H1 (cell line): ENCODE results near the gene LACTB. TPM values are rescaled to one million over a fixed set of nuclear protein-coding genes. Genes with fewer than 3 reads are reported as not detected.

Source experiments
- KDM1A ChIP-seq: fragments of 200-600, 300-600 bp; sonication (generic); IDR thresholded peaks from 2 replicates; pipeline ENCODE4 v1.7.1; 2016; ENCODE audit warnings: mild to moderate bottlenecking, low read length, borderline replicate concordance
- SAP30 ChIP-seq: fragments of 300-600 bp; sonication (generic); IDR thresholded peaks from 2 replicates; pipeline ENCODE4 v1.7.1; 2012; ENCODE audit warnings: low read length, moderate library complexity, mild to moderate bottlenecking, inconsistent platforms; ENCODE audit not compliant: insufficient read depth, insufficient replicate concordance
- polyA plus RNA-seq, 7 experiments: library from polyadenylated mRNA; depleted of rRNA in 3 of 7; stranded (reverse) in 5 of 7; unstranded in 2 of 7; fragments of >200 nt in 5 of 7; fragments of 200-250 nt in 2 of 7; gene quantifications; 1 replicate in 5 of 7; 2 replicates in 1 of 7; 4 replicates in 1 of 7; pipeline versions ENCODE4 v1.2.1 to v1.2.3, GENCODE V29; 2011 to 2013; ENCODE audit warnings: missing spikeins in 2 of 7, mixed read lengths in 2 of 7
- total RNA-seq: library from RNA; stranded (reverse); fragmentation: NEBNext Ultra II Directional; extraction: Animal tissue kit (Norgen Biotek cat#: 25700); gene quantifications from 2 replicates; pipeline ENCODE4 v1.2.1, GENCODE V29; 2021

Gene LACTB
- total and polyA plus RNA-seq, 2 of the 8 experiments (the other 6 are each of a cell fraction or from before 2014, with no cell fraction given): 5.8 to 14.9 TPM

GRCh38 chr15:63172376-63172775 is 50.7 kb downstream of the LACTB start (continued):
- TF ChIP-seq KDM1A (no peak), SAP30 (no peak)
